ENCODE data around the gene NEGR1.

DNA sequence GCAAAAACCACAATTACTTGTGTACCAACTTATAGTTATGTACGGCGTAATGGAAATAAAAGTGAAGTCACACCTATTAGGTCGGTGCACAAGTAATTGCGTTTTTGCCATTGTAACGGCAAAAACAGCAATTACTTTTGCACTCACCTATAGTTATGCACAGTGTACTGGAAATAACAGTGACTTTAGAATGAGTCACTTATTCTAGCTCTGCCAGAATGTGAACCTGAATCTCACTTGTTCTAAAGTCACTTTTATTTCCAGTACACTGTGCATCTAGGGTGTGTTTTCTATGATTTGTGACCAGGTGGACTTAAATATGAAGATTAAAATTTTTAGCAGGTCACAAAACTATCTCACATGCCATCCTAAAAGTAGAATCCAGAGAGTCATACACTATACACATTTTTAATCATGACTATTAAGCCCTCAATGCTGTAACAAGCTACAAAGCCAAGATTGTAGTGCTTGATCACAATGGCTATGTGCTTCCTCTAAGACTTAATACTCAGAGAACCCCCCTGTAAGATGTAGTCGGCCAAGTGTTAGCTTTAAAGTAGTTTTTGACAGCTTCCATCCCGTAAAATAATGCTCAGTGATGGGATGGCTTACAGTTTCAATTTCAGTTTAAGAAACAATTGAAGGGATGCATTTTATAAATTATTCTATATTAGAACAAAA, 218.8 kb downstream of the NEGR1 start:
- TF ChIP-seq, protein P1, sequence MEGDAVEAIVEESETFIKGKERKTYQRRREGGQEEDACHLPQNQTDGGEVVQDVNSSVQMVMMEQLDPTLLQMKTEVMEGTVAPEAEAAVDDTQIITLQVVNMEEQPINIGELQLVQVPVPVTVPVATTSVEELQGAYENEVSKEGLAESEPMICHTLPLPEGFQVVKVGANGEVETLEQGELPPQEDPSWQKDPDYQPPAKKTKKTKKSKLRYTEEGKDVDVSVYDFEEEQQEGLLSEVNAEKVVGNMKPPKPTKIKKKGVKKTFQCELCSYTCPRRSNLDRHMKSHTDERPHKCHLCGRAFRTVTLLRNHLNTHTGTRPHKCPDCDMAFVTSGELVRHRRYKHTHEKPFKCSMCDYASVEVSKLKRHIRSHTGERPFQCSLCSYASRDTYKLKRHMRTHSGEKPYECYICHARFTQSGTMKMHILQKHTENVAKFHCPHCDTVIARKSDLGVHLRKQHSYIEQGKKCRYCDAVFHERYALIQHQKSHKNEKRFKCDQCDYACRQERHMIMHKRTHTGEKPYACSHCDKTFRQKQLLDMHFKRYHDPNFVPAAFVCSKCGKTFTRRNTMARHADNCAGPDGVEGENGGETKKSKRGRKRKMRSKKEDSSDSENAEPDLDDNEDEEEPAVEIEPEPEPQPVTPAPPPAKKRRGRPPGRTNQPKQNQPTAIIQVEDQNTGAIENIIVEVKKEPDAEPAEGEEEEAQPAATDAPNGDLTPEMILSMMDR (IDR thresholded peaks at IDR 0.05 in 4 of 5, conservative IDR thresholded peaks at IDR 0.05 in 1 of 5): no peak
- no peak for TF ChIP-seq POLR2A (IDR thresholded peaks at IDR 0.05)
